Neutrophil (primary cell): ENCODE results near the gene SEC24A.

ENCODE experiments used
- H3K27ac ChIP-seq: fragments of 200-600 bp; sonication (generic); 2 replicates; pipeline ENCODE4 v1.5.1; 2016; ENCODE audit warnings: mild to moderate bottlenecking, moderate library complexity
- H3K27me3 ChIP-seq: fragments of 200-600 bp; sonication (generic); 2 replicates; pipeline ENCODE4 v1.6.0; 2016; ENCODE audit warnings: mild to moderate bottlenecking
- H3K36me3 ChIP-seq: fragments of 200-600 bp; sonication (generic); 2 replicates; pipeline ENCODE4 v1.5.1; 2017
- H3K4me1 ChIP-seq, 2 experiments: fragments of 200-600 bp in 1 of 2; sonication (generic) in 1 of 2; 1 replicate in 1 of 2; 2 replicates in 1 of 2; pipeline versions ENCODE4 v1.5.1 to v1.6.1; 2013 to 2016; ENCODE audit warnings: low read depth in 1 of 2, low read length in 1 of 2, mild to moderate bottlenecking in 1 of 2, moderate library complexity in 1 of 2; ENCODE audit not compliant: control insufficient read depth in 1 of 2, insufficient read depth in 1 of 2
- H3K4me3 ChIP-seq, 2 experiments: fragments of 200-600 bp in 1 of 2; sonication (generic) in 1 of 2; 1 replicate in 1 of 2; 2 replicates in 1 of 2; pipeline ENCODE4 v1.5.1; 2013 to 2016; ENCODE audit warnings: low read depth in 1 of 2, low read length in 1 of 2, mild to moderate bottlenecking in 1 of 2, moderate library complexity in 1 of 2
- H3K9me3 ChIP-seq: fragments of 200-600 bp; sonication (generic); 2 replicates; pipeline ENCODE4 v1.5.1; 2016
- TF ChIP-seq, protein P1 (sequence below): fragments of 200-600 bp; sonication (generic); IDR thresholded peaks from 2 replicates; pipeline ENCODE4 v1.5.1; 2016; ENCODE audit warnings: antibody characterized with exemption

The SEC24A gene

DNA sequence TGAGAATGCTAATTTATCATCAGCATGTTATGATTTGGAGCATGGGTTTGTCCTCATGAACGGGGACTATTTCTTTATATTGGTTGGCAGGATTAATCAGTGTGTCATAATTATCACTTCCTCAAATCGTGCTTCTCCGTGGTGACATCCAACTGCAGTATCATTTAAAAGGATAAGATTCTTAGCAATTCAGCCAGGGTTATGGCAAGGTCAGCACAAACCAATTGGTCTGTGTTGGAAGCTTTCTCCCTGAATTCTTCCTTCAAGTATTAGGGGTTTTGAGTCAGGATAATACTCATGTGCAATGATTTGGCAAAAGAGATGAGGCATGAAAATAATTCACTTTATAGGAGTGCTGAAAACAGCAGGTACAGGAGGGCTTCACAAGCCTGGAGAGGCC is 84.2 kb downstream of the SEC24A start:
- H3K4me3 ChIP-seq: no peak overlapping the region
- no peaks in the 10 kb centered on the region for H3K27me3 ChIP-seq
- H3K4me1 ChIP-seq: peaks cover 24 to 26% of the 10 kb centered on the region in 2 experiments
- TF ChIP-seq, protein P1, sequence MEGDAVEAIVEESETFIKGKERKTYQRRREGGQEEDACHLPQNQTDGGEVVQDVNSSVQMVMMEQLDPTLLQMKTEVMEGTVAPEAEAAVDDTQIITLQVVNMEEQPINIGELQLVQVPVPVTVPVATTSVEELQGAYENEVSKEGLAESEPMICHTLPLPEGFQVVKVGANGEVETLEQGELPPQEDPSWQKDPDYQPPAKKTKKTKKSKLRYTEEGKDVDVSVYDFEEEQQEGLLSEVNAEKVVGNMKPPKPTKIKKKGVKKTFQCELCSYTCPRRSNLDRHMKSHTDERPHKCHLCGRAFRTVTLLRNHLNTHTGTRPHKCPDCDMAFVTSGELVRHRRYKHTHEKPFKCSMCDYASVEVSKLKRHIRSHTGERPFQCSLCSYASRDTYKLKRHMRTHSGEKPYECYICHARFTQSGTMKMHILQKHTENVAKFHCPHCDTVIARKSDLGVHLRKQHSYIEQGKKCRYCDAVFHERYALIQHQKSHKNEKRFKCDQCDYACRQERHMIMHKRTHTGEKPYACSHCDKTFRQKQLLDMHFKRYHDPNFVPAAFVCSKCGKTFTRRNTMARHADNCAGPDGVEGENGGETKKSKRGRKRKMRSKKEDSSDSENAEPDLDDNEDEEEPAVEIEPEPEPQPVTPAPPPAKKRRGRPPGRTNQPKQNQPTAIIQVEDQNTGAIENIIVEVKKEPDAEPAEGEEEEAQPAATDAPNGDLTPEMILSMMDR: no peak
- H3K36me3 ChIP-seq: no peaks in the 10 kb centered on the region
- H3K9me3 ChIP-seq: no peaks in the 10 kb centered on the region
- H3K27ac ChIP-seq: no peak overlapping the region

DNA sequence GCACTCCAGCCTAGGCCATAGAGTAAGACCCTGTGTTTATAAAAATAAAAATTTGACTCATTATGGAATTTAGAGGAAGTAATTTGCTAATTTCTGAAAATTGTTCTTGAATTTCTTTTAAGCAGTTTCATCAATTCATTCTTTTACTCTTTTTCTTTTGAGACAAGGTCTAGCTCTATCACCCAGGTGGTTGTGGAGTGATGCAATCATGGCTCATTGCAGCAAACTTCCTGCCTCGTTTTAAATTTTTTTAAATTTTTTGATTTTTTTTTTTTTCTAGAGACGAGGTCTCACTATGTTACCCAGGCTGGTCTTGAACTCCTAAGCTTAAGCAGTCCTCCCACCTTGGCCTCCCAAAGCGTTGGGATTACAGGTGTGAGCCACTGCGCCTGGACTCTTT is 86.7 kb downstream of the SEC24A start:
- no peaks in the 10 kb centered on the region for H3K27me3 ChIP-seq
- peak overlapping the region; percentile 3 to 20 for H3K4me3 ChIP-seq
- no peaks in the 10 kb centered on the region for H3K9me3 ChIP-seq
- TF ChIP-seq, protein P1: no peak
- H3K27ac ChIP-seq: peak overlapping the region; percentile 62
- H3K36me3 ChIP-seq: no peaks in the 10 kb centered on the region
- peaks cover 31 to 37% of the 10 kb centered on the region in 2 experiments for H3K4me1 ChIP-seq

DNA sequence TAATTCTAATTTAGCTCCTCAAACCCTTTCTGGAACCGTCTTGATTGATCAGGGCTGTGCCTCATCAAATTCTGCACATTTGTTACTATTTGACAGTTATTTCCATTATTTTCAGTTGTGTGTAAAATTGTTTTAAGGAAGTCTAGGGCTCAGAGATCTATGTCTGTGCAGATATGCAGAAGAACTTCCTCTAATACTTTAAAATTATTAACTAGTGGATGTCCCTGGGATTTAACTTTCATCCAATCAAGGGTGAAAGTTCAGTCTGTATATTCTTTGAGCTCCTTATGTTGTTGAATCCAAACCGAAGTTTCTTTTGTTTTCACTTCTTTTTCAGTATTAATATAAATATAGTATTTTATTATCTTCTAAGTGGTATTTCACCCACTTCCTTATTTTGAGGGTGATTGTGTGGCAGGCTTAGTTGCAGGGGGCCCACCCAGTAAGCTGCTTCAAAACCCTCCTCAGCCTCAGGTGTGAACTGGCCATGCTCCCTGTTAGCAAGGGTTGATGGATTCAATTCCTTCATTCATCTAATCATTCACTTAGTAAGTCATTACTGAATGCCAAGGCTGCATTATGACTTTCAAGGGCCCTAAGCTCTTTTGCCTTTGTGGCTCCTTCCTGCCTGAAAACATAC is 87.7 kb downstream of the SEC24A start:
- Histone ChIP-seq H3K27me3 (no peaks in the 10 kb centered on the region), H3K4me3 (no peak overlapping the region), H3K9me3 (no peaks in the 10 kb centered on the region), H3K27ac (peak overlapping the region; percentile 62), H3K36me3 (no peaks in the 10 kb centered on the region), H3K4me1 (peaks cover 31 to 37% of the 10 kb centered on the region in 2 experiments)
- TF ChIP-seq, protein P1: no peak

DNA sequence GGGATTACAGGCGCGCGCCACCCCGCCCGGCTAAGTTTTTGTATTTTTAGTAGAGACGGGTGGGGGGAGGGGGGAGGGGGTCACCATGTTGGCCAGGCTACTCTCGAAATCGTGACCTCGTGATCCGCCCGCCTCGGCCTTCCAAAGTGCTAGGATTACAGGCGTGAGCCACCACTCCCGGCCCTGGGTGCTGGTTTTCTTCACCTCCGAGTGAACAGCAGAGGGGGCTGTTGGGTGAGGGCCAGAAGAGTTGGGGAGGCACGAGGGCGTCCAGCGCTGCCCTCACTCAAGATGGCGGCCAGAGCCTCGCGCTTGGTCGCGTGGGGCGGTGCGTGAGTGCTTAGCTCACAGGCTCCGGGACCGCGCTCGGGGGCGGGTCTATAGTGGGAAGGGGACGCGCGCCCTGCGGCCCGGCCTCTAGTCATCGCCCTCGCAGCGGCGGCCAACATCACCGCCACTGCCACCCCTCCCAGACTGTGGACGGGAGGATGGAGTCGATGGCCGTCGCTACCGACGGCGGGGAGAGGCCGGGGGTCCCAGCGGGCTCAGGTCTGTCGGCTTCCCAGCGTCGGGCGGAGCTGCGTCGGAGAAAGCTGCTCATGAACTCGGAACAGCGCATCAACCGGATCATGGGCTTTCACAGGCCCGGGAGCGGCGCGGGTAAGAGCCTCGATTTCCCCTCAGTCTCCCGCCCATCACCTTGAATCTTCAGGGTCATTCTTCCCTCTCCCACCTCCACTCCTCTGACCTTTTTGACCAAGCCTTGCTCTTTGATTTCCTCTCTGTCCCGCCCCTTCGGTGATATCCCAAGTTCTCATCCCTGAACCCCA is 89.8 kb downstream of the SEC24A start, which contains the start of gene CAMLG:
Gene CAMLG (plus strand): TSS at position 416 of the 830 bp plus-strand sequence. CDS start 73 bp downstream, at position 489.
- H3K4me1 ChIP-seq: peaks cover 31 to 37% of the 10 kb centered on the region in 2 experiments
- peak within 1 kb of the TSS; percentile 79 to 89 for H3K4me3 ChIP-seq
- peak within 1 kb of the TSS; percentile 87 for H3K27ac ChIP-seq
- H3K9me3 ChIP-seq: no peaks in the 10 kb centered on the region
- no peaks in the 10 kb centered on the region for H3K27me3 ChIP-seq
- H3K36me3 ChIP-seq: peaks cover 7% of the 10 kb centered on the region
- TF ChIP-seq, protein P1: peak; percentile 83

DNA sequence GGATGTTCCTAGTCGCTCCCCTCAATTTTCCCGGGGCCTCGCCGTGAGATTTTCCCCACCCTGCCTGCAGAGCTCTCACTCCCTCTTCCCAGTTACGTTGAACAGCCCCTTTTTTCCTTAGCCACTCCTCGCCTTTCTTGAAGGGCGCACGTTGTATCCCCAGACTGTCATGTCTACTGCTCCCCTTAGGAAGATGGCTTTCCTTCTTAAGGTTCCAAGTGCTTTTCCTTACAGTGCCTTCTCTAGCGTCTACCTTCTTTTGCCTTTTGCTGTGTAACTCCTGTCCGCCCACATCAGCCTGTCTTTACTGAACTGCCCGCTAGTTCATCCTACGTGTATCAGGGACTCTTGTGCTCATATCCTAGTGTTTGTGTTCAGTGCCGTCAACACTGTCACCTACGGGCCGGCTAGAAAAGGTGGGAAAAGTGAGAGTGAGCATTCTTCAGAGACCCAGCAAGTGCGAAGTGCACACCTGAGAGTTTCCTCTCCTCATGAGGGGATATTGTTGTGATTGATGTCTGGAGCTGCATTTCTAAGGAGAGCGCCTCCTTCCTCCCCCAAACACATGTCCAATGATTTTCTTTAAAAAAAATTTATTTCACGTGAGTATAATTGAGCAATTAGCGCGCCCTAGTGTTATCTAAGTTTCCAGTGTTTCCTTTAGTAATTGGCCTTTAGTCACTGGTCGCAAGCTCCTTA is 90.5 kb downstream of the SEC24A start:
- peaks cover 7% of the 10 kb centered on the region for H3K36me3 ChIP-seq
- peak overlapping the region; percentile 87 for H3K27ac ChIP-seq
- H3K27me3 ChIP-seq: no peaks in the 10 kb centered on the region
- TF ChIP-seq, protein P1: no peak
- peaks cover 31 to 37% of the 10 kb centered on the region in 2 experiments for H3K4me1 ChIP-seq
- H3K4me3 ChIP-seq: peak overlapping the region; percentile 79 to 89
- no peaks in the 10 kb centered on the region for H3K9me3 ChIP-seq
